ENCODE results near the gene FGF8. TPM values are rescaled to one million over a fixed set of nuclear protein-coding genes. Genes with fewer than 3 reads are reported as not detected.

The FGF8 gene
- not detected in 2 replicates for total RNA-seq

GRCh38 chr10:101775273-101776160 lies at the start of gene FGF8:
Gene FGF8 (minus strand): TSS chr10:101776114. CDS start chr10:101775900, 214 bp downstream.

GRCh38 chr10:101818119-101818871 lies 42.4 kb upstream of the FGF8 start, which contains the start of gene OGA:
Gene OGA (minus strand): TSS chr10:101818444. CDS start chr10:101818022, 422 bp downstream.

GRCh38 chr10:101782811-101783735 lies 7.2 kb upstream of the FGF8 start, which contains the start of gene NPM3:
Gene NPM3 (minus strand): TSS chr10:101783446. CDS start chr10:101783390, 56 bp downstream.

Other genes with a start within 250 kb of the FGF8 start
- gene POLL, start 187.9 kb downstream of the FGF8 start, total RNA-seq: 9.4 and 15.6 TPM in 2 replicates
- gene DPCD, start 187.8 kb downstream of the FGF8 start, total RNA-seq: 23.2 and 34.0 TPM in 2 replicates
- gene FBXW4, start 80.9 kb downstream of the FGF8 start, total RNA-seq: 29.2 and 39.0 TPM in 2 replicates
- 161 and 326 TPM in 2 replicates for gene NPM3, start 7.3 kb upstream of the FGF8 start, total RNA-seq
- gene OGA, start 42.3 kb upstream of the FGF8 start, total RNA-seq: 94.9 and 132 TPM in 2 replicates
- not detected in 2 replicates for gene KCNIP2, start 67.7 kb upstream of the FGF8 start, total RNA-seq

All from tracheal epithelial cell (primary cell).